ENCODE results near the gene PEDS1. TPM values are rescaled to one million over a fixed set of nuclear protein-coding genes. Genes with fewer than 3 reads are reported as not detected.
A peak's percentile ranks its signal among the peaks of the same experiment; 100 is the strongest.

The PEDS1 gene
- total and polyA plus RNA-seq, 2 of the 13 experiments (the other 11 are each of a cell fraction or from before 2014, with no cell fraction given), result 30.5 to 93.9 TPM

DNA sequence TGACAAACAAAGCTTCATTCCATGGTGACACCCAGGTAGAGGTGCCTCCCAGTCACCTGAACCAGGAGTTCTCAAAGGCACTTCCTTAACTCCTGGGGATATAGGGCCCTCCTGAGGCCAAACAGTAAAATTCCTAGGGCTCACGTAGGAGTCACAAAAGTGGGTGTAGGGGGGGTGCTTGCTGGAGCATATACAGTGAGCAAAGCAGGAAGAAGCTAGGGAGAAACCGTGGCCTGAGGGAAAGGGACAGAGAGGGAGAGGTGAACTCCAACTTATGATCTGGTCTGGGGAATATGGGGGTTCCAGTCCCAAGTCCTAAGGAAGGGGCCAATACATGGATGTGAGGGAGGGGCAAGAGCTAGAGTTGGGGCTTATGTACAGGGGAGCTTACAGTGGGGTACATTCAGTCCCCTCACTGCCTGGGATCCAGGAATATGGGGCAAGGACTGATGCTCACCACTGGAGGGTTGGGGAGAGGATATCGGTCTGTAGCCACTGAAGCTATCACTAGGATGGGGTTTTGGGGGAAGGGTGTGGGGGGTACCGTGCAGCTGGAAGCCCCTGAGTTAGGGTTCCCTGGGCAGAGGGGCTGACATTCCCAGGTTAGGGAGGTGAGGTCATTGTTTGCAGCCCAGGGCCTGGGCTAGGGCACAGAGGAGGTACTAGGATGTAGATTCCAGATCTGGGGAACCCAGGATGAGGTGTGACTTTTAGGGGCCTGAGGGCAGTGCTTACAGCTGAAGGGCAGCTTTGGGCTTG is 950 bp downstream of the PEDS1 start (continued):
- TF ChIP-seq, protein P1, sequence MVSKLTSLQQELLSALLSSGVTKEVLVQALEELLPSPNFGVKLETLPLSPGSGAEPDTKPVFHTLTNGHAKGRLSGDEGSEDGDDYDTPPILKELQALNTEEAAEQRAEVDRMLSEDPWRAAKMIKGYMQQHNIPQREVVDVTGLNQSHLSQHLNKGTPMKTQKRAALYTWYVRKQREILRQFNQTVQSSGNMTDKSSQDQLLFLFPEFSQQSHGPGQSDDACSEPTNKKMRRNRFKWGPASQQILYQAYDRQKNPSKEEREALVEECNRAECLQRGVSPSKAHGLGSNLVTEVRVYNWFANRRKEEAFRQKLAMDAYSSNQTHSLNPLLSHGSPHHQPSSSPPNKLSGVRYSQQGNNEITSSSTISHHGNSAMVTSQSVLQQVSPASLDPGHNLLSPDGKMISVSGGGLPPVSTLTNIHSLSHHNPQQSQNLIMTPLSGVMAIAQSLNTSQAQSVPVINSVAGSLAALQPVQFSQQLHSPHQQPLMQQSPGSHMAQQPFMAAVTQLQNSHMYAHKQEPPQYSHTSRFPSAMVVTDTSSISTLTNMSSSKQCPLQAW (CRISPR knock-in tag; IDR thresholded peaks at IDR 0.05), result peak; percentile 73
- TF ChIP-seq ZNF83 (CRISPR knock-in tag; IDR thresholded peaks at IDR 0.05; ENCODE audit: borderline replicate concordance), result 0 out of 2 replicates have a peak, but pooled peaks have one; percentile 19
- 0 out of 2 replicates have a peak, but pooled peaks have one; percentile 29 for TF ChIP-seq PITX1 (CRISPR knock-in tag; IDR thresholded peaks at IDR 0.05)
- TF ChIP-seq HDAC1 (CRISPR knock-in tag; IDR thresholded peaks at IDR 0.05), result peak; percentile 15; the same call in 1 of the 2 replicates
- TF ChIP-seq STAG1 (CRISPR knock-in tag; IDR thresholded peaks at IDR 0.05), result peak; percentile 26; the same call in 1 of the 2 replicates
- TF ChIP-seq, protein P2, sequence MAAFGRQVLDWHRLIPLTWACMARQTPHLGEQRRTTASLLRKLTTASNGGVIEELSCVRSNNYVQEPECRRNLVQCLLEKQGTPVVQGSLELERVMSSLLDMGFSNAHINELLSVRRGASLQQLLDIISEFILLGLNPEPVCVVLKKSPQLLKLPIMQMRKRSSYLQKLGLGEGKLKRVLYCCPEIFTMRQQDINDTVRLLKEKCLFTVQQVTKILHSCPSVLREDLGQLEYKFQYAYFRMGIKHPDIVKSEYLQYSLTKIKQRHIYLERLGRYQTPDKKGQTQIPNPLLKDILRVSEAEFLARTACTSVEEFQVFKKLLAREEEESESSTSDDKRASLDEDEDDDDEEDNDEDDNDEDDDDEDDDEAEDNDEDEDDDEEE (CRISPR knock-in tag; IDR thresholded peaks at IDR 0.05), result peak; percentile 57; the same call in 1 of the 2 replicates
- TF ChIP-seq, protein P3, sequence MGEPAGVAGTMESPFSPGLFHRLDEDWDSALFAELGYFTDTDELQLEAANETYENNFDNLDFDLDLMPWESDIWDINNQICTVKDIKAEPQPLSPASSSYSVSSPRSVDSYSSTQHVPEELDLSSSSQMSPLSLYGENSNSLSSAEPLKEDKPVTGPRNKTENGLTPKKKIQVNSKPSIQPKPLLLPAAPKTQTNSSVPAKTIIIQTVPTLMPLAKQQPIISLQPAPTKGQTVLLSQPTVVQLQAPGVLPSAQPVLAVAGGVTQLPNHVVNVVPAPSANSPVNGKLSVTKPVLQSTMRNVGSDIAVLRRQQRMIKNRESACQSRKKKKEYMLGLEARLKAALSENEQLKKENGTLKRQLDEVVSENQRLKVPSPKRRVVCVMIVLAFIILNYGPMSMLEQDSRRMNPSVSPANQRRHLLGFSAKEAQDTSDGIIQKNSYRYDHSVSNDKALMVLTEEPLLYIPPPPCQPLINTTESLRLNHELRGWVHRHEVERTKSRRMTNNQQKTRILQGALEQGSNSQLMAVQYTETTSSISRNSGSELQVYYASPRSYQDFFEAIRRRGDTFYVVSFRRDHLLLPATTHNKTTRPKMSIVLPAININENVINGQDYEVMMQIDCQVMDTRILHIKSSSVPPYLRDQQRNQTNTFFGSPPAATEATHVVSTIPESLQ (CRISPR knock-in tag; conservative IDR thresholded peaks at IDR 0.05), result no peak
- 0 out of 2 replicates have a peak, but pooled peaks have one; percentile 2 for TF ChIP-seq ZNF792 (CRISPR knock-in tag; IDR thresholded peaks at IDR 0.05)
- TF ChIP-seq SMAD1 (CRISPR knock-in tag; IDR thresholded peaks at IDR 0.05; ENCODE audit: borderline replicate concordance, low read depth), result 0 out of 2 replicates have a peak, but pooled peaks have one; percentile 40
- TF ChIP-seq, protein P4, sequence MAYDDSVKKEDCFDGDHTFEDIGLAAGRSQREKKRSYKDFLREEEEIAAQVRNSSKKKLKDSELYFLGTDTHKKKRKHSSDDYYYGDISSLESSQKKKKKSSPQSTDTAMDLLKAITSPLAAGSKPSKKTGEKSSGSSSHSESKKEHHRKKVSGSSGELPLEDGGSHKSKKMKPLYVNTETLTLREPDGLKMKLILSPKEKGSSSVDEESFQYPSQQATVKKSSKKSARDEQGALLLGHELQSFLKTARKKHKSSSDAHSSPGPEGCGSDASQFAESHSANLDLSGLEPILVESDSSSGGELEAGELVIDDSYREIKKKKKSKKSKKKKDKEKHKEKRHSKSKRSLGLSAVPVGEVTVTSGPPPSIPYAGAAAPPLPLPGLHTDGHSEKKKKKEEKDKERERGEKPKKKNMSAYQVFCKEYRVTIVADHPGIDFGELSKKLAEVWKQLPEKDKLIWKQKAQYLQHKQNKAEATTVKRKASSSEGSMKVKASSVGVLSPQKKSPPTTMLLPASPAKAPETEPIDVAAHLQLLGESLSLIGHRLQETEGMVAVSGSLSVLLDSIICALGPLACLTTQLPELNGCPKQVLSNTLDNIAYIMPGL (CRISPR knock-in tag; IDR thresholded peaks at IDR 0.05; ENCODE audit: borderline replicate concordance in 1 of 2, low read depth in 1 of 2), result 0 out of 4 replicates have a peak, but pooled peaks of 1 of the 2 experiments have one; percentile 34
- TF ChIP-seq TGIF2 (CRISPR knock-in tag; IDR thresholded peaks at IDR 0.05), result 0 out of 2 replicates have a peak, but pooled peaks have one; percentile 43
- TF ChIP-seq, protein P5, sequence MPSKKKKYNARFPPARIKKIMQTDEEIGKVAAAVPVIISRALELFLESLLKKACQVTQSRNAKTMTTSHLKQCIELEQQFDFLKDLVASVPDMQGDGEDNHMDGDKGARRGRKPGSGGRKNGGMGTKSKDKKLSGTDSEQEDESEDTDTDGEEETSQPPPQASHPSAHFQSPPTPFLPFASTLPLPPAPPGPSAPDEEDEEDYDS (CRISPR knock-in tag; IDR thresholded peaks at IDR 0.05), result 0 out of 2 replicates have a peak, but pooled peaks have one; percentile 38
- TF ChIP-seq PHB2 (IDR thresholded peaks at IDR 0.05; ENCODE audit: partially characterized antibody), result no peak
- 0 out of 2 replicates have a peak, but pooled peaks have one; percentile 22 for TF ChIP-seq CREBL2 (CRISPR knock-in tag; IDR thresholded peaks at IDR 0.05; ENCODE audit: borderline replicate concordance)
- TF ChIP-seq CTCF (CRISPR knock-in tag; IDR thresholded peaks at IDR 0.05), result peak; percentile 54
- TF ChIP-seq ZEB1 (IDR thresholded peaks at IDR 0.05; ENCODE audit: insufficient replicate concordance, low read depth), result peak; percentile 66
- no peak for TF ChIP-seq KDM1A (CRISPR knock-in tag; IDR thresholded peaks at IDR 0.05)
- TF ChIP-seq ZMYM3 (CRISPR knock-in tag; IDR thresholded peaks at IDR 0.05), result 0 out of 2 replicates have a peak, but pooled peaks have one; percentile 32
- no peak for TF ChIP-seq RARG (CRISPR knock-in tag; IDR thresholded peaks at IDR 0.05; ENCODE audit: low read depth)

Measured in HepG2 (cell line).